GM12878 (cell line): Measurements from ENCODE around the gene EPHA4. TPM values are rescaled to one million over a fixed set of nuclear protein-coding genes. Genes with fewer than 3 reads are reported as not detected.

Source experiments
- ATAC-seq: fragments of 200-7000 bp; cut with Tn5 transposase; 3 replicates; pipeline ENCODE4 v1.9.1; 2020; ENCODE audit warnings: mild to moderate bottlenecking, moderate library complexity
- BruUV-seq: library from RNA; stranded (reverse); fragments of 400-500 nt; replicated peaks from 2 replicates; lab custom pipeline; 2021; lab: Mats Ljungman, UMichigan
- CTCF ChIA-PET: fragments of 300-600 bp; sonication (Branson Sonifier 250); formaldehyde crosslinking; extraction: SDS; loops from one replicate; lab custom pipeline; 2021; ENCODE audit warnings: inconsistent platforms; lab: Yijun Ruan, JAX
- POLR2A ChIA-PET: fragments of 350-600 bp; formaldehyde crosslinking; extraction: SDS; loops from one replicate; lab custom pipeline; 2021; ENCODE audit warnings: inconsistent platforms; lab: Charles Lee
- RAD21 ChIA-PET: fragments of 300-600 bp; sonication (Branson Sonifier 250); formaldehyde crosslinking; loops from one replicate; lab custom pipeline; 2023; ENCODE audit warnings: antibody characterized with exemption; ENCODE audit not compliant: unreplicated experiment; lab: Charles Lee
- SMC1A ChIA-PET: fragments of 300-600 bp; sonication (Branson Sonifier 250); formaldehyde crosslinking; loops from one replicate; lab custom pipeline; 2023; ENCODE audit not compliant: unreplicated experiment, uncharacterized antibody; lab: Charles Lee
- DNase-seq: peaks from one replicate; pipeline ENCODE4 v3.0.0-alpha.2; 2011; ENCODE audit warnings: low read depth, low spot score
- FAIRE-seq: peaks from 3 replicates; lab custom pipeline; 2011; peaks lifted over from hg19 to GRCh38; lab: Jason Lieb, UNC
- H2AFZ ChIP-seq: 2 replicates; pipeline ENCODE4 v1.6.0; 2011; ENCODE audit warnings: low read depth, low read length, control low read depth; ENCODE audit not compliant: control insufficient read depth
- H3K27ac ChIP-seq: 2 replicates; pipeline ENCODE4 v1.5.1; 2011; ENCODE audit warnings: control low read depth; ENCODE audit not compliant: control insufficient read depth, insufficient read depth
- H3K27me3 ChIP-seq, 2 experiments: replicated peaks in 1 of 2; 2 replicates each; pipeline versions ENCODE4 v1.6.0 to v1.6.1; 2011; ENCODE audit warnings: low read length in 1 of 2; ENCODE audit not compliant: control insufficient read depth in 2 of 2, insufficient read depth in 2 of 2
- H3K36me3 ChIP-seq, 2 experiments: 2 replicates each; pipeline ENCODE4 v1.5.1; 2011; ENCODE audit warnings: low read length in 1 of 2; ENCODE audit not compliant: control insufficient read depth in 2 of 2, insufficient read depth in 2 of 2
- H3K4me1 ChIP-seq: 2 replicates; pipeline ENCODE4 v1.6.1; 2011; ENCODE audit warnings: mild to moderate bottlenecking, low read length, moderate library complexity, mixed read lengths; ENCODE audit not compliant: control insufficient read depth, insufficient read depth
- H3K4me2 ChIP-seq: 2 replicates; pipeline ENCODE4 v1.6.0; 2011; ENCODE audit warnings: control low read depth; ENCODE audit not compliant: control insufficient read depth, insufficient read depth
- H3K4me3 ChIP-seq: fragments of 200-600 bp; sonication (generic); 2 replicates; pipeline ENCODE4 v1.5.1; 2016
- H3K79me2 ChIP-seq: 2 replicates; pipeline ENCODE4 v1.6.0; 2011; ENCODE audit warnings: low read length; ENCODE audit not compliant: control insufficient read depth, insufficient read depth
- H3K9ac ChIP-seq: 2 replicates; pipeline ENCODE4 v1.8.0; 2011; ENCODE audit warnings: low read length, control low read depth, mixed read lengths; ENCODE audit not compliant: control insufficient read depth, insufficient read depth
- H3K9me3 ChIP-seq: replicated peaks from 3 replicates; pipeline ENCODE4 v1.5.1; 2011; ENCODE audit warnings: mild to moderate bottlenecking, low read length; ENCODE audit not compliant: control insufficient read depth, insufficient read depth
- H4K20me1 ChIP-seq: 2 replicates; pipeline ENCODE4 v1.6.0; 2011; ENCODE audit not compliant: control insufficient read depth, insufficient read depth
- ATF7 ChIP-seq: fragments of 450-650 bp; IDR thresholded peaks from 2 replicates; pipeline ENCODE4 v1.6.1; 2016; ENCODE audit warnings: low read depth, mild to moderate bottlenecking
- BCL11A ChIP-seq: IDR thresholded peaks from 2 replicates; pipeline ENCODE4 v1.6.1; 2011; ENCODE audit warnings: low read depth, low read length
- CBX5 ChIP-seq: sonication (generic); IDR thresholded peaks from 2 replicates; pipeline ENCODE4 v1.6.1; 2016; ENCODE audit warnings: low read depth, moderate library complexity, mild to moderate bottlenecking, inconsistent platforms
- ESRRA ChIP-seq: IDR thresholded peaks from 2 replicates; pipeline ENCODE4 v1.6.1; 2012; ENCODE audit warnings: mild to moderate bottlenecking, low read length, improper control_type of control experiment
- FOS ChIP-seq: IDR thresholded peaks from 3 replicates; pipeline ENCODE4 v1.6.1; 2011; ENCODE audit warnings: borderline replicate concordance; ENCODE audit not compliant: insufficient read length; ENCODE audit errors: extremely low read depth
- IRF4 ChIP-seq: IDR thresholded peaks from 2 replicates; pipeline ENCODE4 v1.6.1; 2011; ENCODE audit warnings: low read depth, low read length
- NBN ChIP-seq: fragments of 450-650 bp; IDR thresholded peaks from 2 replicates; pipeline ENCODE4 v1.6.1; 2016
- RELA ChIP-seq: fragments of 450-650 bp; IDR thresholded peaks from 2 replicates; pipeline ENCODE4 v1.8.0; 2014; ENCODE audit warnings: borderline replicate concordance; ENCODE audit not compliant: partially characterized antibody
- SPI1 ChIP-seq: IDR thresholded peaks from 2 replicates; pipeline ENCODE4 v1.6.1; 2011; ENCODE audit warnings: low read depth, mild to moderate bottlenecking, low read length, moderate library complexity, borderline replicate concordance; ENCODE audit not compliant: insufficient read depth
- SREBF2 ChIP-seq: IDR thresholded peaks from 2 replicates; pipeline ENCODE4 v1.6.1; 2012; ENCODE audit warnings: mild to moderate bottlenecking, low read length
- TCF12 ChIP-seq: IDR thresholded peaks from 2 replicates; pipeline ENCODE4 v1.6.1; 2011; ENCODE audit warnings: low read depth, mild to moderate bottlenecking, low read length
- WGBS: methylation state at CpG from one replicate; pipeline ENCODE4 v1.1.6; 2016; ENCODE audit warnings: low lambda C conversion rate; ENCODE audit not compliant: insufficient replicate concordance, insufficient coverage; ENCODE audit errors: missing lambda C conversion rate; 5-methylcytosine and 5-hydroxymethylcytosine counted together
- in situ Hi-C: fragments of 300-500 bp; cut with MboI; formaldehyde crosslinking; loops from 9 replicates; pipeline ENCODE4 v1.14.3; 2018; ENCODE audit warnings: mixed read lengths
- intact Hi-C: fragments of 100-400 bp; cut with micrococcal nuclease; formaldehyde crosslinking; loops from one replicate; pipeline ENCODE4 v1.14.2; 2022; ENCODE audit not compliant: unreplicated experiment
- polyA plus RNA-seq, 11 experiments: library from polyadenylated mRNA; depleted of rRNA in 4 of 11; unstranded in 6 of 11; stranded (reverse) in 5 of 11; fragments of >200 nt; fragmentation: Nextera tagmentation in 4 of 11; fragmentation: Illumina TruSeq in 1 of 11; extraction: Ambion mirVana in 4 of 11; extraction: Trizol in 1 of 11; gene quantifications; 1 replicate in 1 of 11; 2 replicates in 10 of 11; pipeline versions ENCODE4 v1.2.1 to v1.2.3, GENCODE V29; 2011 to 2016; ENCODE audit warnings: inconsistent platforms in 2 of 11, missing spikeins in 2 of 11, low read depth in 1 of 11
- total RNA-seq, 4 experiments: library from RNA; depleted of rRNA in 3 of 4; stranded (reverse); fragments of >200 nt in 3 of 4; fragmentation: Illumina TruSeq in 1 of 4; extraction: Trizol in 1 of 4; gene quantifications; 2 replicates each; pipeline versions ENCODE4 v1.2.1 to v1.2.3, GENCODE V29; 2013 to 2021
- TF ChIP-seq, protein P1 (sequence below): fragments of 450-650 bp; formaldehyde crosslinking; IDR thresholded peaks from 2 replicates; pipeline ENCODE4 v1.4.0; 2022; ENCODE audit warnings: mild to moderate bottlenecking, moderate library complexity
- TF ChIP-seq, protein P2 (sequence below): fragments of 450-650 bp; IDR thresholded peaks from 2 replicates; pipeline ENCODE4 v1.6.1; 2017; ENCODE audit warnings: mild to moderate bottlenecking, low read depth, inconsistent platforms; ENCODE audit not compliant: poor library complexity, severe bottlenecking
- TF ChIP-seq, protein P3 (sequence below): fragments of 450-650 bp; IDR thresholded peaks from 2 replicates; pipeline ENCODE4 v1.6.1; 2016; ENCODE audit warnings: mild to moderate bottlenecking

EPHA4 gene
- total and polyA plus RNA-seq, 10 of the 15 experiments (the other 5 are each of a cell fraction or from before 2014, with no cell fraction given), result 0.06 to 1.5 (median 0.33) TPM; not detected in 1

DNA sequence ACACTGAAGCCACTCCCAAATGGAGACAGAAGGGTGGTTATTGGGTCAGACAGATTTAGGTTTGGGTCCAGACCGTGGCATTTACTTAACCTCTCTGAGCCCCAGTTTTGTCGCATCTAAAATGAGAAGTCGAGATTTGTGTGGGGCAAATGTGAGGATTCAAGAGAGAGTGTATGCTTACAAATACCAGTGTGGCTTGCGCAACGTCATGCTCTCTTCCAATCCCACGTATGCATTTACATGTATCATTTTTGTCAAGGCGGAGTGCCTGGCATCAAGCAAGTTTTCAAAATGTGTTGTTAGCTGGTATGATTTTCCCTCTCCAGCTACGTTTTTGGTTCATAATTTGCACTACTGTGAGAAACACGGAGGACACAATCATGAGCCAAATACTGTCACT, 197.9 kb downstream of the EPHA4 start:
- TF ChIP-seq, protein P1, sequence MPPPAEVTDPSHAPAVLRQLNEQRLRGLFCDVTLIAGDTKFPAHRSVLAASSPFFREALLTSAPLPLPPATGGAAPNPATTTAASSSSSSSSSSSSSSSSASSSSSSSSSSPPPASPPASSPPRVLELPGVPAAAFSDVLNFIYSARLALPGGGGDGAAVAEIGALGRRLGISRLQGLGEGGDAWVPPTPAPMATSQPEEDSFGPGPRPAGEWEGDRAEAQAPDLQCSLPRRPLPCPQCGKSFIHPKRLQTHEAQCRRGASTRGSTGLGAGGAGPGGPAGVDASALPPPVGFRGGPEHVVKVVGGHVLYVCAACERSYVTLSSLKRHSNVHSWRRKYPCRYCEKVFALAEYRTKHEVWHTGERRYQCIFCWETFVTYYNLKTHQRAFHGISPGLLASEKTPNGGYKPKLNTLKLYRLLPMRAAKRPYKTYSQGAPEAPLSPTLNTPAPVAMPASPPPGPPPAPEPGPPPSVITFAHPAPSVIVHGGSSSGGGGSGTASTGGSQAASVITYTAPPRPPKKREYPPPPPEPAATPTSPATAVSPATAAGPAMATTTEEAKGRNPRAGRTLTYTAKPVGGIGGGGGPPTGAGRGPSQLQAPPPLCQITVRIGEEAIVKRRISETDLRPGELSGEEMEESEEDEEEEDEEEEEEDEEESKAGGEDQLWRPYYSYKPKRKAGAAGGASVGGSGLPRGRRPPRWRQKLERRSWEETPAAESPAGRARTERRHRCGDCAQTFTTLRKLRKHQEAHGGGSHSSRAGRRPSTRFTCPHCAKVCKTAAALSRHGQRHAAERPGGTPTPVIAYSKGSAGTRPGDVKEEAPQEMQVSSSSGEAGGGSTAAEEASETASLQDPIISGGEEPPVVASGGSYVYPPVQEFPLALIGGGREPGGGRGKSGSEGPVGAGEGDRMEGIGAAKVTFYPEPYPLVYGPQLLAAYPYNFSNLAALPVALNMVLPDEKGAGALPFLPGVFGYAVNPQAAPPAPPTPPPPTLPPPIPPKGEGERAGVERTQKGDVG (CRISPR knock-in tag), result no peak
- TF ChIP-seq, protein P2, sequence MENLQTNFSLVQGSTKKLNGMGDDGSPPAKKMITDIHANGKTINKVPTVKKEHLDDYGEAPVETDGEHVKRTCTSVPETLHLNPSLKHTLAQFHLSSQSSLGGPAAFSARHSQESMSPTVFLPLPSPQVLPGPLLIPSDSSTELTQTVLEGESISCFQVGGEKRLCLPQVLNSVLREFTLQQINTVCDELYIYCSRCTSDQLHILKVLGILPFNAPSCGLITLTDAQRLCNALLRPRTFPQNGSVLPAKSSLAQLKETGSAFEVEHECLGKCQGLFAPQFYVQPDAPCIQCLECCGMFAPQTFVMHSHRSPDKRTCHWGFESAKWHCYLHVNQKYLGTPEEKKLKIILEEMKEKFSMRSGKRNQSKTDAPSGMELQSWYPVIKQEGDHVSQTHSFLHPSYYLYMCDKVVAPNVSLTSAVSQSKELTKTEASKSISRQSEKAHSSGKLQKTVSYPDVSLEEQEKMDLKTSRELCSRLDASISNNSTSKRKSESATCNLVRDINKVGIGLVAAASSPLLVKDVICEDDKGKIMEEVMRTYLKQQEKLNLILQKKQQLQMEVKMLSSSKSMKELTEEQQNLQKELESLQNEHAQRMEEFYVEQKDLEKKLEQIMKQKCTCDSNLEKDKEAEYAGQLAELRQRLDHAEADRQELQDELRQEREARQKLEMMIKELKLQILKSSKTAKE, result no peak
- TF ChIP-seq NBN (no peak), SREBF2 (no peak), BCL11A (no peak), RELA (no peak), ATF7 (no peak), ESRRA (no peak), FOS (no peak), SPI1 (no peak), TCF12 (no peak), CBX5 (no peak), IRF4 (no peak)
- TF ChIP-seq, protein P3, sequence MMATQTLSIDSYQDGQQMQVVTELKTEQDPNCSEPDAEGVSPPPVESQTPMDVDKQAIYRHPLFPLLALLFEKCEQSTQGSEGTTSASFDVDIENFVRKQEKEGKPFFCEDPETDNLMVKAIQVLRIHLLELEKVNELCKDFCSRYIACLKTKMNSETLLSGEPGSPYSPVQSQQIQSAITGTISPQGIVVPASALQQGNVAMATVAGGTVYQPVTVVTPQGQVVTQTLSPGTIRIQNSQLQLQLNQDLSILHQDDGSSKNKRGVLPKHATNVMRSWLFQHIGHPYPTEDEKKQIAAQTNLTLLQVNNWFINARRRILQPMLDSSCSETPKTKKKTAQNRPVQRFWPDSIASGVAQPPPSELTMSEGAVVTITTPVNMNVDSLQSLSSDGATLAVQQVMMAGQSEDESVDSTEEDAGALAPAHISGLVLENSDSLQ, result no peak
- no peaks in the 10 kb centered on the region for H3K9me3 ChIP-seq
- H4K20me1 ChIP-seq, result no peaks in the 10 kb centered on the region
- H3K27ac ChIP-seq, result no peak overlapping the region
- BruUV-seq, result no TSS peak
- RAD21 ChIA-PET, result no interaction called here
- ATAC-seq (no peak), DNase-seq (no peak), FAIRE-seq (no peak)
- in situ Hi-C loops (no loop called here), intact Hi-C loops (no loop called here)
- no peaks in the 10 kb centered on the region for H3K4me1 ChIP-seq
- no peaks in the 10 kb centered on the region for H3K79me2 ChIP-seq
- H3K4me3 ChIP-seq, result no peak overlapping the region
- POLR2A ChIA-PET, result no interaction called here
- no peak overlapping the region for H3K9ac ChIP-seq
- CTCF ChIA-PET, result no interaction called here
- H3K27me3 ChIP-seq, result no peaks in the 10 kb centered on the region
- SMC1A ChIA-PET, result no interaction called here
- H3K36me3 ChIP-seq, result no peaks in the 10 kb centered on the region
- H3K4me2 ChIP-seq, result no peak overlapping the region
- WGBS, result 34% methylated on average over 9 of the region's 9 CpGs
- no peak overlapping the region for H2AFZ ChIP-seq
